WTC11 (cell line): ENCODE results near the gene DYNC1I2. TPM values are rescaled to one million over a fixed set of nuclear protein-coding genes. Genes with fewer than 3 reads are reported as not detected.

Experiments
- ATAC-seq: fragments of 200-7000 bp; cut with Tn5 transposase; 2 replicates; pipeline ENCODE4 v1.10.0; 2021; ENCODE audit warnings: mild to moderate bottlenecking, moderate library complexity
- CTCF ChIA-PET: fragments of 300-600 bp; sonication (Branson Sonifier 250); formaldehyde crosslinking; loops from one replicate; lab custom pipeline; 2021; ENCODE audit warnings: antibody characterized with exemption; lab: Charles Lee
- POLR2A ChIA-PET: fragments of 350-600 bp; sonication (Branson Sonifier 250); formaldehyde crosslinking; loops from one replicate; lab custom pipeline; 2021; ENCODE audit warnings: antibody characterized with exemption; lab: Charles Lee
- DNase-seq: peaks from one replicate; pipeline ENCODE4 v3.0.0; 2021; ENCODE audit warnings: low spot score
- H3K27ac Mint-ChIP-seq: 2 replicates; pipeline ENCODE4 v1.8.0; 2021; ENCODE audit warnings: mixed read lengths
- H3K27me3 Mint-ChIP-seq: 2 replicates; pipeline ENCODE4 v1.8.0; 2021; ENCODE audit warnings: low read depth, mild to moderate bottlenecking, moderate library complexity, mixed read lengths
- H3K36me3 Mint-ChIP-seq: 2 replicates; pipeline ENCODE4 v1.8.0; 2021; ENCODE audit warnings: mixed read lengths
- H3K4me1 Mint-ChIP-seq: 2 replicates; pipeline ENCODE4 v1.8.0; 2022; ENCODE audit warnings: mixed read lengths
- H3K4me3 Mint-ChIP-seq: 2 replicates; pipeline ENCODE4 v1.8.0; 2021; ENCODE audit warnings: mild to moderate bottlenecking, moderate library complexity, mixed read lengths
- H3K9me3 Mint-ChIP-seq: 2 replicates; pipeline ENCODE4 v1.8.0; 2021; ENCODE audit warnings: mixed read lengths
- ARID4B ChIP-seq: sonication (generic); formaldehyde crosslinking; IDR thresholded peaks from 2 replicates; pipeline ENCODE4 v1.8.0; 2023; ENCODE audit warnings: missing genetic modification reagents, mild to moderate bottlenecking, borderline replicate concordance
- CREM ChIP-seq: sonication (generic); formaldehyde crosslinking; IDR thresholded peaks from 2 replicates; pipeline ENCODE4 v1.8.1; 2022; ENCODE audit warnings: mild to moderate bottlenecking, missing genetic modification reagents, moderate library complexity
- FOXP1 ChIP-seq: sonication (generic); formaldehyde crosslinking; IDR thresholded peaks from 2 replicates; pipeline ENCODE4 v1.8.0; 2022; ENCODE audit warnings: missing genetic modification reagents, mild to moderate bottlenecking, moderate library complexity, borderline replicate concordance
- FOXP4 ChIP-seq: sonication (generic); formaldehyde crosslinking; IDR thresholded peaks from 2 replicates; pipeline ENCODE4 v1.8.0; 2022; ENCODE audit warnings: mild to moderate bottlenecking, missing genetic modification reagents
- HMGXB4 ChIP-seq: sonication (generic); formaldehyde crosslinking; IDR thresholded peaks from 2 replicates; pipeline ENCODE4 v1.8.1; 2023; ENCODE audit warnings: mild to moderate bottlenecking, moderate library complexity, missing genetic modification reagents
- JAZF1 ChIP-seq: fragments of 250-450 bp; sonication (Bioruptor Pico); IDR thresholded peaks from 2 replicates; pipeline ENCODE4 v1.9.0; 2021; ENCODE audit warnings: moderate library complexity, mild to moderate bottlenecking, inconsistent platforms
- KAT7 ChIP-seq: sonication (generic); formaldehyde crosslinking; IDR thresholded peaks from 2 replicates; pipeline ENCODE4 v1.8.1; 2023; ENCODE audit warnings: missing genetic modification reagents, mild to moderate bottlenecking, borderline replicate concordance
- MYBL2 ChIP-seq: sonication (generic); formaldehyde crosslinking; IDR thresholded peaks from 2 replicates; pipeline ENCODE4 v1.8.1; 2023; ENCODE audit warnings: mild to moderate bottlenecking, moderate library complexity, missing genetic modification reagents
- NR1H2 ChIP-seq: sonication (generic); formaldehyde crosslinking; IDR thresholded peaks from 2 replicates; pipeline ENCODE4 v1.9.0; 2021; ENCODE audit warnings: mild to moderate bottlenecking, moderate library complexity, missing genetic modification reagents
- SMAD4 ChIP-seq: sonication (generic); formaldehyde crosslinking; IDR thresholded peaks from 2 replicates; pipeline ENCODE4 v1.8.0; 2022; ENCODE audit warnings: mild to moderate bottlenecking, missing genetic modification reagents
- SOX15 ChIP-seq: fragments of 250-450 bp; sonication (Bioruptor Pico); IDR thresholded peaks from 2 replicates; pipeline ENCODE4 v1.9.0; 2021; ENCODE audit warnings: mild to moderate bottlenecking
- SP1 ChIP-seq: sonication (generic); formaldehyde crosslinking; conservative IDR thresholded peaks from 2 replicates; pipeline ENCODE4 v1.8.1; 2022; ENCODE audit warnings: missing genetic modification reagents
- TEAD4 ChIP-seq: sonication (generic); formaldehyde crosslinking; IDR thresholded peaks from 2 replicates; pipeline ENCODE4 v1.8.0; 2022; ENCODE audit warnings: mild to moderate bottlenecking, missing genetic modification reagents
- ZBTB21 ChIP-seq: sonication (generic); formaldehyde crosslinking; IDR thresholded peaks from 2 replicates; pipeline ENCODE4 v1.8.1; 2023; ENCODE audit warnings: mild to moderate bottlenecking, missing genetic modification reagents, borderline replicate concordance
- ZNF138 ChIP-seq: sonication (generic); formaldehyde crosslinking; conservative IDR thresholded peaks from 2 replicates; pipeline ENCODE4 v1.8.1; 2022; ENCODE audit warnings: mild to moderate bottlenecking, moderate library complexity, missing genetic modification reagents
- ZNF396 ChIP-seq: fragments of 250-450 bp; sonication (Bioruptor Pico); IDR thresholded peaks from 2 replicates; pipeline ENCODE4 v1.8.0; 2021; ENCODE audit warnings: mild to moderate bottlenecking, moderate library complexity, borderline replicate concordance
- ZNF423 ChIP-seq: fragments of 250-450 bp; sonication (Bioruptor Pico); IDR thresholded peaks from 2 replicates; pipeline ENCODE4 v2.1.2; 2022; ENCODE audit warnings: mild to moderate bottlenecking, moderate library complexity
- ZNF512 ChIP-seq: sonication (generic); formaldehyde crosslinking; IDR thresholded peaks from 2 replicates; pipeline ENCODE4 v1.8.1; 2022; ENCODE audit warnings: missing genetic modification reagents, borderline replicate concordance
- ZNF671 ChIP-seq: fragments of 250-450 bp; sonication (Bioruptor Pico); IDR thresholded peaks from 2 replicates; pipeline ENCODE4 v1.8.0; 2021; ENCODE audit warnings: mild to moderate bottlenecking
- total RNA-seq: library from RNA; stranded (reverse); gene quantifications from 3 replicates; pipeline ENCODE4 v1.2.3, GENCODE V29; 2021
- TF ChIP-seq, protein P1 (sequence below): sonication (generic); formaldehyde crosslinking; IDR thresholded peaks from 2 replicates; pipeline ENCODE4 v1.8.0; 2023; ENCODE audit warnings: missing genetic modification reagents
- TF ChIP-seq, protein P2 (sequence below): sonication (generic); formaldehyde crosslinking; IDR thresholded peaks from 2 replicates; pipeline ENCODE4 v1.8.0; 2023; ENCODE audit warnings: mild to moderate bottlenecking, missing genetic modification reagents

The DYNC1I2 gene
- total RNA-seq, 1 experiment from 2014 or later: 73.7 TPM

DNA sequence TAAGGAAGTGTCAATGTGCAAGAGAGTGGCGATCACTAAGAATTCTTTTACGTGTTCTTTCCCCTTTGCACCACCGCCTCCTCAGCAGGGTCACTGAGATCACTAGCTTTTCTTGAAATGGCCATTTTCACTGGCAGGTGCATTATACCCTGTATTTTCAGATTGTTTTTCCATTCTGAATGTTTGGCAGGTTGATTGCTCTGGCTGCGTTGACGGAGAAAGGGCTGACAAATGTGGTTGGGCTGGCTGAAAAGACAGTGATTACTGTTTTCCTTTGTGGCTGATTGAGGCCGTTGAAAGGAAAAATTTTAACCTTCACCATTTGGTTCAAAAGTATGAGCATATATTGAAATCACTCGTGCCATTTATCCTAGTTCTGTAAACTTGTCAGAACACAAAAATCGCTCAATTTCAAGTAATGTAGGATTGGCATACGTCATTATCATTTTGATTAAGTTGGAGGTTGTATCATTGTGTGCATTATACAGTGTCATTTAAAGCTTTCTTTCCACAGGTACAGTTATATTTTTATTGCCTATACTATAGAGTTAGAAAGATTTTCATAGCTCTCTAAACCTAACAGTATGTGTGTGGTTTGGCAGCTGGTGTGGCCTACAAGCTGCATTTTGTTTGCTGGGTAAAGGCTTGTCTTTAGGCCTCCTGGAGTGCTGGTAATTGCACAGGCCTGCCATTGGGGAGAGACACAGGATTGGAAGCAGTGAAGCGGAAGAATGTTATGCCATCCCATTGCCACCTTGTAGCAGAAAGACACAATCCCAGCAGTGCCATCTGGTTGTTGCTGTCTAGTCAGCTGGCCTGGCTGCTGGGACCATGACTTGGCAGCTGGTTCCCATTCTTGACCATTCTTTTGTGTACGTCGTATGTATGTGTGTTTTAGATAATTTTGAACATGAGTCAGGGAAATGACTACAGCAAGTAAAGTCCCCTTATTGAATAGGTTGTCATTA lies 36.7 kb downstream of the DYNC1I2 start (continued):
- TF ChIP-seq HMGXB4 (no peak), ZNF671 (CRISPR knock-in tag) (no peak), KAT7 (no peak), MYBL2 (CRISPR knock-in tag) (no peak), CREM (CRISPR knock-in tag) (no peak), ZNF423 (CRISPR knock-in tag) (no peak), FOXP1 (CRISPR knock-in tag) (no peak), FOXP4 (no peak), JAZF1 (CRISPR knock-in tag) (no peak)
- TF ChIP-seq, protein P1, sequence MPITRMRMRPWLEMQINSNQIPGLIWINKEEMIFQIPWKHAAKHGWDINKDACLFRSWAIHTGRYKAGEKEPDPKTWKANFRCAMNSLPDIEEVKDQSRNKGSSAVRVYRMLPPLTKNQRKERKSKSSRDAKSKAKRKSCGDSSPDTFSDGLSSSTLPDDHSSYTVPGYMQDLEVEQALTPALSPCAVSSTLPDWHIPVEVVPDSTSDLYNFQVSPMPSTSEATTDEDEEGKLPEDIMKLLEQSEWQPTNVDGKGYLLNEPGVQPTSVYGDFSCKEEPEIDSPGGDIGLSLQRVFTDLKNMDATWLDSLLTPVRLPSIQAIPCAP (CRISPR knock-in tag): no peak

DNA sequence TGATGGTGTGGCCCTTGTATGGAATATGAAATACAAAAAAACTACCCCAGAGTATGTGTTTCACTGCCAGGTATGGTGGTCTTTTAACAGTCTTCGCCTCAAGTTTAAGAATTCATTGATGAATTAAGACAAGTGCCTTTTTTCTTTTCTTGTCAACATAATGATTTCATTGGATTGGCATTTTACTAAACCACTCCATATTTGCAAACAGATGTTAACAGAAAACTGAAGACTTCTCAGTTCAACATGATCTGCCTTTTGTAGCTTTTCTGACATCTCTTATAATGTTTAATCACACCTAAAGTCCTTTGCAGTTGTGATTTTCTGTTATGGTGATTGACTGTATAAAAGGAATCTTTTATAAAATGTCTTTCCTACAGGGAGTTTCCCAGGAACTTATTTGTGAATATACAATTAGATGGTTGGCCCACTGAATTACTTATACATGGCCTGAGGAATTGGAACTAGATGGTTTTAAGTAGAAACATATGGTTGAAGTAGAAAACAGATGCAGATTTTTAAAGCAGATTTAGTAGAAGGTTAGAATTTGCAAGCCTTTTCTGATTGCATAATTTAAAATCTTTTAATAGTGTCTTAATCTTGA lies 39.7 kb downstream of the DYNC1I2 start:
- no peak overlapping the region for H3K4me3 Mint-ChIP-seq
- peaks cover 10% of the 10 kb centered on the region for H3K4me1 Mint-ChIP-seq
- DNase-seq: no peak
- ChIA-PET CTCF (no interaction called here), POLR2A (no interaction called here)
- ATAC-seq: no peak
- no peak overlapping the region for H3K27ac Mint-ChIP-seq
- no peaks in the 10 kb centered on the region for H3K27me3 Mint-ChIP-seq
- peaks cover 44% of the 10 kb centered on the region for H3K36me3 Mint-ChIP-seq
- H3K9me3 Mint-ChIP-seq: no peaks in the 10 kb centered on the region
- TF ChIP-seq ZNF512 (CRISPR knock-in tag): no peak
- no peak for TF ChIP-seq TEAD4 (CRISPR knock-in tag)
- TF ChIP-seq ZNF396 (CRISPR knock-in tag): no peak
- TF ChIP-seq NR1H2: no peak
- TF ChIP-seq SP1 (CRISPR knock-in tag): no peak
- TF ChIP-seq ZBTB21 (CRISPR knock-in tag): no peak
- TF ChIP-seq, protein P2, sequence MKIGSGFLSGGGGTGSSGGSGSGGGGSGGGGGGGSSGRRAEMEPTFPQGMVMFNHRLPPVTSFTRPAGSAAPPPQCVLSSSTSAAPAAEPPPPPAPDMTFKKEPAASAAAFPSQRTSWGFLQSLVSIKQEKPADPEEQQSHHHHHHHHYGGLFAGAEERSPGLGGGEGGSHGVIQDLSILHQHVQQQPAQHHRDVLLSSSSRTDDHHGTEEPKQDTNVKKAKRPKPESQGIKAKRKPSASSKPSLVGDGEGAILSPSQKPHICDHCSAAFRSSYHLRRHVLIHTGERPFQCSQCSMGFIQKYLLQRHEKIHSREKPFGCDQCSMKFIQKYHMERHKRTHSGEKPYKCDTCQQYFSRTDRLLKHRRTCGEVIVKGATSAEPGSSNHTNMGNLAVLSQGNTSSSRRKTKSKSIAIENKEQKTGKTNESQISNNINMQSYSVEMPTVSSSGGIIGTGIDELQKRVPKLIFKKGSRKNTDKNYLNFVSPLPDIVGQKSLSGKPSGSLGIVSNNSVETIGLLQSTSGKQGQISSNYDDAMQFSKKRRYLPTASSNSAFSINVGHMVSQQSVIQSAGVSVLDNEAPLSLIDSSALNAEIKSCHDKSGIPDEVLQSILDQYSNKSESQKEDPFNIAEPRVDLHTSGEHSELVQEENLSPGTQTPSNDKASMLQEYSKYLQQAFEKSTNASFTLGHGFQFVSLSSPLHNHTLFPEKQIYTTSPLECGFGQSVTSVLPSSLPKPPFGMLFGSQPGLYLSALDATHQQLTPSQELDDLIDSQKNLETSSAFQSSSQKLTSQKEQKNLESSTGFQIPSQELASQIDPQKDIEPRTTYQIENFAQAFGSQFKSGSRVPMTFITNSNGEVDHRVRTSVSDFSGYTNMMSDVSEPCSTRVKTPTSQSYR (CRISPR knock-in tag): no peak
- no peak for TF ChIP-seq SOX15 (CRISPR knock-in tag)
- no peak for TF ChIP-seq KAT7
- TF ChIP-seq ZNF138 (CRISPR knock-in tag): no peak
- no peak for TF ChIP-seq ARID4B (CRISPR knock-in tag)
- TF ChIP-seq SMAD4 (CRISPR knock-in tag): no peak
